Hindlimb muscle (tissue), 1 donor: ENCODE data around the gene PRPF8. TPM values are rescaled to one million over a fixed set of nuclear protein-coding genes. Genes with fewer than 3 reads are reported as not detected.
"Not testable (repeated sequence)": the region's sequence is repeated elsewhere in the genome, so short reads cannot be mapped to it uniquely, and the experiment has no call there.

Source experiments
- DNase-seq: peaks from one replicate; pipeline ENCODE4 v3.0.0-alpha.2; 2013
- polyA plus RNA-seq: library from polyadenylated mRNA; unstranded; fragments of 120-200 nt; gene quantifications from one replicate; pipeline ENCODE4 v1.2.1, GENCODE V29; 2013; ENCODE audit not compliant: insufficient read length

PRPF8 gene
- polyA plus RNA-seq, 1 donor = 200 TPM

GRCh38 chr17:1688405-1688804 lies 3.7 kb upstream of the PRPF8 start:
- DNase-seq = not testable (repeated sequence)

GRCh38 chr17:1686086-1686485 lies 1.4 kb upstream of the PRPF8 start:
- DNase-seq = no peak

- DNase-seq = no peak
These were observed 1.2 kb downstream of the PRPF8 start for GRCh38 chr17:1683459-1683858.

GRCh38 chr17:1676401-1676800 lies 8.3 kb downstream of the PRPF8 start:
- DNase-seq = no peak

GRCh38 chr17:1673041-1673785 lies 11.5 kb downstream of the PRPF8 start:
- no peak for DNase-seq

- DNase-seq = not testable (repeated sequence)
These were observed 20.7 kb downstream of the PRPF8 start for GRCh38 chr17:1663934-1664333.

GRCh38 chr17:1661045-1661444 lies 23.6 kb downstream of the PRPF8 start:
- no peak for DNase-seq

GRCh38 chr17:1658100-1658499 lies 26.6 kb downstream of the PRPF8 start:
- DNase-seq = no peak

- no peak for DNase-seq
These were observed 30.9 kb downstream of the PRPF8 start for GRCh38 chr17:1653735-1654134.

GRCh38 chr17:1652794-1653193 lies 31.9 kb downstream of the PRPF8 start:
- not testable (repeated sequence) for DNase-seq

GRCh38 chr17:1651559-1651844 lies 33.2 kb downstream of the PRPF8 start:
- DNase-seq = no peak

- DNase-seq = no peak
These were observed 33.7 kb downstream of the PRPF8 start for GRCh38 chr17:1650731-1651558.

GRCh38 chr17:1649844-1650501 lies 34.7 kb downstream of the PRPF8 start, which contains the start of gene RILP:
Gene RILP (minus strand): TSS chr17:1649866. CDS start chr17:1649804, 62 bp downstream.
- no peak for DNase-seq

- DNase-seq = peak; percentile 98
These were observed 35.5 kb downstream of the PRPF8 start for GRCh38 chr17:1648963-1649843.

GRCh38 chr17:1648173-1648962 lies 36.3 kb downstream of the PRPF8 start:
- DNase-seq = no peak

GRCh38 chr17:1647802-1648171 lies 36.9 kb downstream of the PRPF8 start:
- no peak for DNase-seq

GRCh38 chr17:1646199-1646875 lies 38.3 kb downstream of the PRPF8 start:
- no peak for DNase-seq

- DNase-seq = peak; percentile 59
These were observed 39.2 kb downstream of the PRPF8 start, which contains the start of gene SCARF1 for GRCh38 chr17:1645207-1646171. Gene SCARF1 (minus strand): TSS chr17:1645732. CDS start chr17:1645697, 35 bp downstream.

GRCh38 chr17:1644493-1645206 lies 40.0 kb downstream of the PRPF8 start:
- DNase-seq = no peak
